Measurements from ENCODE around the gene DNPH1.
A peak's percentile ranks its signal among the peaks of the same experiment; 100 is the strongest.

The DNPH1 gene

GRCh38 chr6:43207286-43207685 is 22.0 kb downstream of the DNPH1 start:
- no peak for DNase-seq

- no peak for DNase-seq
Observed at GRCh38 chr6:43205849-43206248, 23.4 kb downstream of the DNPH1 start.

GRCh38 chr6:43204271-43205105 is 24.8 kb downstream of the DNPH1 start:
- DNase-seq, result no peak

- DNase-seq, result no peak
Observed at GRCh38 chr6:43203718-43204095, 25.6 kb downstream of the DNPH1 start.

GRCh38 chr6:43203029-43203717 is 26.1 kb downstream of the DNPH1 start:
- DNase-seq, result no peak

- no peak for DNase-seq
Observed at GRCh38 chr6:43202451-43202850, 26.8 kb downstream of the DNPH1 start.

- no peak for DNase-seq
Observed at GRCh38 chr6:43200541-43200940, 28.7 kb downstream of the DNPH1 start.

GRCh38 chr6:43199912-43200311 is 29.4 kb downstream of the DNPH1 start:
- DNase-seq, result no peak

- DNase-seq, result no peak
Observed at GRCh38 chr6:43196337-43196736, 32.9 kb downstream of the DNPH1 start.

GRCh38 chr6:43193929-43194328 is 35.4 kb downstream of the DNPH1 start:
- DNase-seq, result no peak

GRCh38 chr6:43192911-43193310 is 36.4 kb downstream of the DNPH1 start:
- DNase-seq, result no peak

GRCh38 chr6:43189776-43190304 is 39.4 kb downstream of the DNPH1 start:
- no peak for DNase-seq

GRCh38 chr6:43188426-43188825 is 40.9 kb downstream of the DNPH1 start:
- no peak for DNase-seq

- no peak for DNase-seq
Observed at GRCh38 chr6:43187821-43188220, 41.5 kb downstream of the DNPH1 start.

GRCh38 chr6:43186706-43187105 is 42.6 kb downstream of the DNPH1 start:
- no peak for DNase-seq

GRCh38 chr6:43186019-43186418 is 43.3 kb downstream of the DNPH1 start:
- no peak for DNase-seq

GRCh38 chr6:43185391-43185985 is 43.8 kb downstream of the DNPH1 start:
- no peak for DNase-seq

- DNase-seq, result no peak
Observed at GRCh38 chr6:43184268-43184985, 44.9 kb downstream of the DNPH1 start.

- DNase-seq, result no peak
Observed at GRCh38 chr6:43183441-43183840, 45.8 kb downstream of the DNPH1 start.

GRCh38 chr6:43181942-43182860 is 47.1 kb downstream of the DNPH1 start, which contains the start of gene CUL9:
Gene CUL9, plus strand, starts transcription at chr6:43182196. Its CDS starts 2,115 bp downstream, at chr6:43184311.
- peak; percentile 57 for DNase-seq

- no peak for DNase-seq
Observed at GRCh38 chr6:43181621-43181941, 47.7 kb downstream of the DNPH1 start.

GRCh38 chr6:43180985-43181384 is 48.3 kb downstream of the DNPH1 start:
- peak; percentile 17 for DNase-seq
